ENCODE measurements around the gene SMG6. TPM values are rescaled to one million over a fixed set of nuclear protein-coding genes. Genes with fewer than 3 reads are reported as not detected.
"Not testable (repeated sequence)": the region's sequence is repeated elsewhere in the genome, so short reads cannot be mapped to it uniquely, and the experiment has no call there.

The SMG6 gene
- total RNA-seq, 6 donors from 2014 or later = 29.9 to 126 (median 30.5) TPM

DNA sequence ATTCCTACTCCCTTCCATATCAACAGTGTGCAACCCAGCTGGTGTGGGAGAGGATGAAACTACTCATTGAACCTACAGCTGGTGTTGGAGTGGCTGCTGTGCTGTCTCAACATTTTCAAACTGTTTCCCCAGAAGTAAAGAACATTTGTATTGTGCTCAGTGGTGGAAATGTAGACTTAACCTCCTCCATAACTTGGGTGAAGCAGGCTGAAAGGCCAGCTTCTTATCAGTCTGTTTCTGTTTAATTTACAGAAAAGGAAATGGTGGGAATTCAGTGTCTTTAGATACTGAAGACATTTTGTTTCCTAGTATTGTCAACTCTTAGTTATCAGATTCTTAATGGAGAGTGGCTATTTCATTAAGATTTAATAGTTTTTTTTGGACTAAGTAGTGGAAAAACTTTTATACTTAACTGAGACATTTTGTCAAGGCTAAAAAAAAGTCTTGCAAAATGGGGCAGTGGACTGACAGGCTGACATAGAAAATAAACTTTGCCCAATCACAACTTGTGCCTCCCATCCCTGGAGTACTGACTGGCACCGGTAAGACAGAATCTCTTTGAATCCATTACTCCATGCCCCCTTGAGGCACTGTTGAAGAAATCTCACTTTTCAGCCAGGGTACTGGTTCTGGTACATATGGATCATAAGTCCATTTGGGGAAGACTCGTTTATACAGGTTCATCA is 20.2 kb upstream of the SMG6 start:
- Histone ChIP-seq H3K27ac (no peak overlapping the region), H3K4me1 (no peaks in the 10 kb centered on the region), H3K9me3 (no peaks in the 10 kb centered on the region), H3K36me3 (peaks cover 21 to 91% (median 66%) of the 10 kb centered on the region in 4 donors), H3K4me3 (no peak overlapping the region), H3K27me3 (no peaks in the 10 kb centered on the region)
- ATAC-seq (ENCODE audit: low FRiP score in 2 of 2) (no peak), DNase-seq (no peak)
- TF ChIP-seq, protein P1, sequence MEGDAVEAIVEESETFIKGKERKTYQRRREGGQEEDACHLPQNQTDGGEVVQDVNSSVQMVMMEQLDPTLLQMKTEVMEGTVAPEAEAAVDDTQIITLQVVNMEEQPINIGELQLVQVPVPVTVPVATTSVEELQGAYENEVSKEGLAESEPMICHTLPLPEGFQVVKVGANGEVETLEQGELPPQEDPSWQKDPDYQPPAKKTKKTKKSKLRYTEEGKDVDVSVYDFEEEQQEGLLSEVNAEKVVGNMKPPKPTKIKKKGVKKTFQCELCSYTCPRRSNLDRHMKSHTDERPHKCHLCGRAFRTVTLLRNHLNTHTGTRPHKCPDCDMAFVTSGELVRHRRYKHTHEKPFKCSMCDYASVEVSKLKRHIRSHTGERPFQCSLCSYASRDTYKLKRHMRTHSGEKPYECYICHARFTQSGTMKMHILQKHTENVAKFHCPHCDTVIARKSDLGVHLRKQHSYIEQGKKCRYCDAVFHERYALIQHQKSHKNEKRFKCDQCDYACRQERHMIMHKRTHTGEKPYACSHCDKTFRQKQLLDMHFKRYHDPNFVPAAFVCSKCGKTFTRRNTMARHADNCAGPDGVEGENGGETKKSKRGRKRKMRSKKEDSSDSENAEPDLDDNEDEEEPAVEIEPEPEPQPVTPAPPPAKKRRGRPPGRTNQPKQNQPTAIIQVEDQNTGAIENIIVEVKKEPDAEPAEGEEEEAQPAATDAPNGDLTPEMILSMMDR (IDR thresholded peaks at IDR 0.05) = no peak
- TF ChIP-seq POLR2A (IDR thresholded peaks at IDR 0.05) = no peak
- no peak for TF ChIP-seq EP300 (IDR thresholded peaks at IDR 0.05)
- TF ChIP-seq POLR2AphosphoS5 (IDR thresholded peaks at IDR 0.05) = no peak
- 80 to 85% methylated on average over 2 of the region's 2 CpGs for WGBS, 2 donors

DNA sequence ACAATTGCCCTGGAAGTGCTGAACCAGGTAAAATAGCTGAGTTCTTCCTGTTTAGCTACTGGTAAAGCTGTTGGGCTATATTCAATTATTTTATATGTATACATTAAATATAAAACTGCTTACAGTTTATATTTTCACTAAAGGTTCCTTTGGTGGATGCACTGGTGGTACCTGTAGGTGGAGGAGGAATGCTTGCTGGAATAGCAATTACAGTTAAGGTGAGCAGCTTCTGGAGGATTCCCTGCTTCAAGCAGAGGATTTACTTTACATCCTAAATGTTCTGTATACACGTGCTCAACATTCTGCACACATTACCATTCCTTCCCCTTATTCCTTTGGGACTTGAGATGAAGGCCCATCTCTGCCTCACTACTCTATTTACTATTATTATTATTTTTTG is 17.8 kb upstream of the SMG6 start:
- DNase-seq (no peak), ATAC-seq (ENCODE audit: low FRiP score in 2 of 2) (no peak)
- no peak overlapping the region for H3K27ac ChIP-seq
- no peak overlapping the region for H3K4me3 ChIP-seq
- H3K9me3 ChIP-seq = no peaks in the 10 kb centered on the region
- H3K4me1 ChIP-seq = no peaks in the 10 kb centered on the region
- H3K36me3 ChIP-seq = peaks cover 21 to 71% (median 53%) of the 10 kb centered on the region in 4 donors
- TF ChIP-seq EP300 (IDR thresholded peaks at IDR 0.05) (no peak), POLR2AphosphoS5 (IDR thresholded peaks at IDR 0.05) (no peak)
- TF ChIP-seq, protein P1 (IDR thresholded peaks at IDR 0.05) = no peak
- WGBS, 2 donors = 65 to 80% methylated on average over 1 of the region's 1 CpG
- no peaks in the 10 kb centered on the region for H3K27me3 ChIP-seq

DNA sequence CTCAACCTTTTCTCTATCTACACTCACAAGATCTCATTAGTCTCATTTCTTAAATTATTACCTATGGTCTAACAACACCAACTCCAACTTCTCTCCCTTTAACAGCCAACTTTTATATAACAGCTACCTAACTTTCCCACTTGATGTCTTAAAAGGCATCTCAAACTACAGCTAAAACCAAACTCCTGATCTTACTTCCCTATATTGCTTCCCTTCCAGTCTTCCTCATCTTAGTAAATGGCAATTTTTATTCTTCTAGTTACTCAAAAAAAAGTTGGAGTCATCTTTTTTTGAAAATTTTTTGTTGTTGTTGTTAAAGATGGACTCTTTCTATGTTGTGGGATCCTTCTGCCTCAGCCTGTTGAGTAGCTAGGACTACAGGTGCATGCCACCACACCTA is 15.5 kb upstream of the SMG6 start:
- ATAC-seq (ENCODE audit: low FRiP score in 2 of 2) (no peak), DNase-seq (no peak)
- peaks cover 11 to 48% (median 34%) of the 10 kb centered on the region in 4 donors for H3K36me3 ChIP-seq
- no peak overlapping the region for H3K27ac ChIP-seq
- H3K27me3 ChIP-seq = no peaks in the 10 kb centered on the region
- no peak overlapping the region for H3K4me3 ChIP-seq
- no peaks in the 10 kb centered on the region for H3K9me3 ChIP-seq
- TF ChIP-seq POLR2AphosphoS5 (IDR thresholded peaks at IDR 0.05) (no peak), POLR2A (IDR thresholded peaks at IDR 0.05) (no peak), EP300 (IDR thresholded peaks at IDR 0.05) (no peak)
- TF ChIP-seq, protein P1 (IDR thresholded peaks at IDR 0.05) = no peak
- no peaks in the 10 kb centered on the region for H3K4me1 ChIP-seq

DNA sequence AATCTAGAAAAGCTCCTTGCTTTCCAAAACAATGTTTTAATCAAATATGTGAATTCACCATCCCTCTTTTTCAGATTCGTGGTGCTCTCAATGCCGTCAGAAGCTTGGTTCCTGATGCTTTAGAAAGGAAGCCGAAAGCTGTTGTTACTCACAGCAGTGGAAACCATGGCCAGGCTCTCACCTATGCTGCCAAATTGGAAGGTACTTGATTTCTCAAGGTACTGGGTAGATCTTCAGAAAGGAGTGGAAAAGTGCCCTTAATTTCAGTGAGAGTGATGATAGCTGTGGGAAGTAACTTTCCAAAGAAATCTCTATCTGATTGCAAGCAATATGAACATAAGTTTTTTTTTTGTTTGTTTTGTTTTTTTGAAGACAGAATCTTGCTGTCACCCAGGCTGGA is 14.2 kb upstream of the SMG6 start:
- H3K4me3 ChIP-seq = no peak overlapping the region
- TF ChIP-seq POLR2A (IDR thresholded peaks at IDR 0.05) (no peak), EP300 (IDR thresholded peaks at IDR 0.05) (no peak), POLR2AphosphoS5 (IDR thresholded peaks at IDR 0.05) (no peak)
- TF ChIP-seq, protein P1 (IDR thresholded peaks at IDR 0.05) = no peak
- ATAC-seq (ENCODE audit: low FRiP score in 2 of 2) = no peak
- 93 to 98% methylated on average over 3 of the region's 3 CpGs for WGBS, 2 donors
- H3K36me3 ChIP-seq = peaks cover under 1 to 35% (median 21%) of the 10 kb centered on the region in 4 donors
- H3K9me3 ChIP-seq = no peaks in the 10 kb centered on the region
- no peaks in the 10 kb centered on the region for H3K4me1 ChIP-seq
- no peak overlapping the region for H3K27ac ChIP-seq
- no peaks in the 10 kb centered on the region for H3K27me3 ChIP-seq
- no peak for DNase-seq

DNA sequence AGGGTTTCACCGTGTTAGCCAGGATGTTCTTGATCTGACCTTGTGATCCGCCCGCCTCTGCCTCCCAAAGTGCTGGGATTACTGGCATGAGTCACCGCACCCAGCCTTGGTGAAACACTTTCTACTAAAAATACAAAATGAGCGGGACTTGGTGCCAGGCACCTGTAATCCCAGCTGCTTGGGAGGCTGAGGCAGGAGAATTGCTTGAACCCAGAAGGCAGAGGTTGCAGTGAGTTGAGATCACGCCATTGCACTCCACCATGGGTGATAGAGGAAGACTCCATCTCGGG is 13.3 kb upstream of the SMG6 start:
- not testable (repeated sequence) for H3K4me1 ChIP-seq; H3K27ac ChIP-seq; H3K27me3 ChIP-seq; DNase-seq; ATAC-seq (ENCODE audit: low FRiP score in 2 of 2); H3K9me3 ChIP-seq; H3K4me3 ChIP-seq
- peaks cover 0 to 26% (median 13%) of the 10 kb centered on the region in 4 donors for H3K36me3 ChIP-seq
- 90 to 95% methylated on average over 7 of the region's 7 CpGs for WGBS, 2 donors

All from upper lobe of left lung (tissue), 6 donors.